GM10266 (cell line): Measurements from ENCODE around the gene TOGARAM2.

Experiments used
- DNase-seq: peaks from one replicate; pipeline ENCODE4 v3.0.0; 2012; ENCODE audit errors: extremely low spot score
- CTCF ChIP-seq: IDR thresholded peaks from 2 replicates; pipeline ENCODE4 v1.5.1; 2012; ENCODE audit warnings: mild to moderate bottlenecking, low read depth; ENCODE audit not compliant: control insufficient read depth, insufficient read depth; ENCODE audit errors: missing control alignments

TOGARAM2 gene

GRCh38 chr2:29066997-29067605 lies 86.0 kb downstream of the TOGARAM2 start:
- DNase-seq, result no peak
- TF ChIP-seq CTCF, result no peak

- TF ChIP-seq CTCF, result no peak
- DNase-seq, result no peak
Observed at GRCh38 chr2:29068513-29068912, 87.4 kb downstream of the TOGARAM2 start.

- TF ChIP-seq CTCF, result no peak
- no peak for DNase-seq
Observed at GRCh38 chr2:29070526-29070925, 89.4 kb downstream of the TOGARAM2 start.

GRCh38 chr2:29071032-29071975 lies 90.2 kb downstream of the TOGARAM2 start:
- no peak for TF ChIP-seq CTCF
- no peak for DNase-seq

GRCh38 chr2:29072251-29072650 lies 91.2 kb downstream of the TOGARAM2 start:
- no peak for DNase-seq
- TF ChIP-seq CTCF, result no peak

GRCh38 chr2:29072971-29073725 lies 92.0 kb downstream of the TOGARAM2 start:
- TF ChIP-seq CTCF, result no peak
- no peak for DNase-seq
